Measurements from ENCODE around the gene PDLIM5.
A peak's percentile ranks its signal among the peaks of the same experiment; 100 is the strongest.

The PDLIM5 gene

DNA sequence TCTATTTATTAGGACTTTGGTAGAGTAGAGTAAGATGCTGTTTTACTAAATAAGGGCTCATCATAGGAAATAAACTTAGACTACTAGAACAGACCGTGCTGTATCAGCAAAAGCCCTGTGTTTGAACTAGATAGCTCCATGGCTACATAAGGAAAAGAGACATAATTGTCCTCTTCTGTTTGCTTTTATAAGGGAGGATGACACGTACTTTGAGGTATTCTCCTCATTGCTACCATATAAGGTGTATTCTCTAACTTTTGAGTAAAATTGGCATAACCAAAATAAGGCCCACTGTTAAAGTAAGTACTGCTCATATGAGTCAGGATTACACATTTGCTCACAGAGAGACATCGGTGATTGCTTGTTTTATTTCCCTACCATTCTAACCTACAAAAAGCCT lies 64.3 kb downstream of the PDLIM5 start:
- peaks cover 0 to 5% of the 10 kb centered on the region in 2 donors for H3K36me3 ChIP-seq (ENCODE audit: control insufficient read depth in 1 of 2, insufficient read depth in 2 of 2, low read length in 2 of 2)
- no peak overlapping the region for H3K4me3 ChIP-seq (ENCODE audit: low read depth in 1 of 2, low read length in 2 of 2)
- peak overlapping the region; percentile 31 for H3K27ac ChIP-seq (ENCODE audit: low read length)
- no peaks in the 10 kb centered on the region for H3K9me3 ChIP-seq (ENCODE audit: control insufficient read depth in 1 of 2, low read length in 2 of 2)
- H3K4me1 ChIP-seq (ENCODE audit: control insufficient read depth in 1 of 2, insufficient read depth in 2 of 2, low read length in 2 of 2) = peaks cover 16 to 24% of the 10 kb centered on the region in 2 donors
- no peaks in the 10 kb centered on the region for H3K27me3 ChIP-seq (ENCODE audit: low read depth, low read length)

GRCh38 chr4:94516999-94517398 lies 65.3 kb downstream of the PDLIM5 start:
- H3K4me1 ChIP-seq (ENCODE audit: control insufficient read depth in 1 of 2, insufficient read depth in 2 of 2, low read length in 2 of 2) = peaks cover 16 to 24% of the 10 kb centered on the region in 2 donors
- no peaks in the 10 kb centered on the region for H3K9me3 ChIP-seq (ENCODE audit: control insufficient read depth in 1 of 2, low read length in 2 of 2)
- no peaks in the 10 kb centered on the region for H3K27me3 ChIP-seq (ENCODE audit: low read depth, low read length)
- H3K4me3 ChIP-seq (ENCODE audit: low read depth in 1 of 2, low read length in 2 of 2) = no peak overlapping the region
- H3K27ac ChIP-seq (ENCODE audit: low read length) = peak overlapping the region; percentile 31
- H3K36me3 ChIP-seq (ENCODE audit: control insufficient read depth in 1 of 2, insufficient read depth in 2 of 2, low read length in 2 of 2) = peaks cover 0 to 5% of the 10 kb centered on the region in 2 donors

- H3K27ac ChIP-seq (ENCODE audit: low read length) = no peak overlapping the region
- H3K9me3 ChIP-seq (ENCODE audit: control insufficient read depth in 1 of 2, low read length in 2 of 2) = no peaks in the 10 kb centered on the region
- H3K4me3 ChIP-seq (ENCODE audit: low read depth in 1 of 2, low read length in 2 of 2) = no peak overlapping the region
- H3K4me1 ChIP-seq (ENCODE audit: control insufficient read depth in 1 of 2, insufficient read depth in 2 of 2, low read length in 2 of 2) = peaks cover 16 to 24% of the 10 kb centered on the region in 2 donors
- no peaks in the 10 kb centered on the region for H3K27me3 ChIP-seq (ENCODE audit: low read depth, low read length)
- peaks cover 0 to 5% of the 10 kb centered on the region in 2 donors for H3K36me3 ChIP-seq (ENCODE audit: control insufficient read depth in 1 of 2, insufficient read depth in 2 of 2, low read length in 2 of 2)
These were observed 65.8 kb downstream of the PDLIM5 start for GRCh38 chr4:94517492-94517891.

DNA sequence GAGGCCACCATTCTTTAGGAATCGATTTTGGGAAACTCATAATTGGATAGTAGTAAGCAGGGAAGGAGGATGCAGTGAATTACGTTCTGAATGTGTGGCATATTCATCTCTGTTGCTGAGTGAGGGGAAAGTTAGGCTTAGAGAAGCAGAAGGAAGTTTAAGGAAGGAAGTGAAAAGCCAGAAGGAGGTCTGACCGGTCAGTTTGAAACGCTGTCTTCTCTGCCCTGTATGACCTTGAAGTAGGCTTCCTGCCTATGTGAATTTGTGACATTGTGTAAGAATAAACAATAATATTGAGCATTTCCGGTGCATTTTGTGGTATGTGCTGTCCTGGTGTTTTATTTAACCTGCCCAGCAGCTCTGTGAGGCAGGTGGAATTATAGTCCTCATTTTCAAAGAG lies 67.3 kb downstream of the PDLIM5 start:
- no peak overlapping the region for H3K4me3 ChIP-seq (ENCODE audit: low read depth in 1 of 2, low read length in 2 of 2)
- peaks cover 16 to 28% of the 10 kb centered on the region in 2 donors for H3K4me1 ChIP-seq (ENCODE audit: control insufficient read depth in 1 of 2, insufficient read depth in 2 of 2, low read length in 2 of 2)
- H3K9me3 ChIP-seq (ENCODE audit: control insufficient read depth in 1 of 2, low read length in 2 of 2) = no peaks in the 10 kb centered on the region
- peaks cover 0 to 5% of the 10 kb centered on the region in 2 donors for H3K36me3 ChIP-seq (ENCODE audit: control insufficient read depth in 1 of 2, insufficient read depth in 2 of 2, low read length in 2 of 2)
- H3K27me3 ChIP-seq (ENCODE audit: low read depth, low read length) = no peaks in the 10 kb centered on the region
- H3K27ac ChIP-seq (ENCODE audit: low read length) = no peak overlapping the region

- H3K4me3 ChIP-seq (ENCODE audit: low read depth in 1 of 2, low read length in 2 of 2) = no peak overlapping the region
- H3K4me1 ChIP-seq (ENCODE audit: control insufficient read depth in 1 of 2, insufficient read depth in 2 of 2, low read length in 2 of 2) = peaks cover 16 to 28% of the 10 kb centered on the region in 2 donors
- no peak overlapping the region for H3K27ac ChIP-seq (ENCODE audit: low read length)
- H3K27me3 ChIP-seq (ENCODE audit: low read depth, low read length) = no peaks in the 10 kb centered on the region
- peaks cover 0 to 5% of the 10 kb centered on the region in 2 donors for H3K36me3 ChIP-seq (ENCODE audit: control insufficient read depth in 1 of 2, insufficient read depth in 2 of 2, low read length in 2 of 2)
- H3K9me3 ChIP-seq (ENCODE audit: control insufficient read depth in 1 of 2, low read length in 2 of 2) = no peaks in the 10 kb centered on the region
These were observed 68.4 kb downstream of the PDLIM5 start for GRCh38 chr4:94519925-94520789.

GRCh38 chr4:94523033-94523580 lies 71.4 kb downstream of the PDLIM5 start:
- H3K27ac ChIP-seq (ENCODE audit: low read length) = no peak overlapping the region
- no peak overlapping the region for H3K4me3 ChIP-seq (ENCODE audit: low read depth in 1 of 2, low read length in 2 of 2)
- H3K27me3 ChIP-seq (ENCODE audit: low read depth, low read length) = no peaks in the 10 kb centered on the region
- peaks cover 16 to 40% of the 10 kb centered on the region in 2 donors for H3K4me1 ChIP-seq (ENCODE audit: control insufficient read depth in 1 of 2, insufficient read depth in 2 of 2, low read length in 2 of 2)
- no peaks in the 10 kb centered on the region for H3K36me3 ChIP-seq (ENCODE audit: control insufficient read depth in 1 of 2, insufficient read depth in 2 of 2, low read length in 2 of 2)
- no peaks in the 10 kb centered on the region for H3K9me3 ChIP-seq (ENCODE audit: control insufficient read depth in 1 of 2, low read length in 2 of 2)

DNA sequence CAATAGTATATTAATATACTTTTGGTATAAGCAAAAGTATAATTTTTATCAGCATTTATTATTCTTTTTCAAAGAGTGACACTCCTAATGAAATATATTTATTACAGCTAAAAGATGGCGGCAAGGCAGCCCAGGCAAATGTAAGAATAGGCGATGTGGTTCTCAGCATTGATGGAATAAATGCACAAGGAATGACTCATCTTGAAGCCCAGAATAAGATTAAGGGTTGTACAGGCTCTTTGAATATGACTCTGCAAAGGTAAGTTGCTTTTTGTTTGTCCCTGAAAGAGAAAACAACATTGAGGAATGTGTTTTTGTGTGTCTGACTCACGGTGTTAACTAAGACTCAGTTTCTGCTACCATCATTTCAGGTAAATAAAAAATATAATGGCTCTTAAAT lies 71.9 kb downstream of the PDLIM5 start:
- no peak overlapping the region for H3K27ac ChIP-seq (ENCODE audit: low read length)
- H3K4me3 ChIP-seq (ENCODE audit: low read depth in 1 of 2, low read length in 2 of 2) = no peak overlapping the region
- H3K36me3 ChIP-seq (ENCODE audit: control insufficient read depth in 1 of 2, insufficient read depth in 2 of 2, low read length in 2 of 2) = no peaks in the 10 kb centered on the region
- no peaks in the 10 kb centered on the region for H3K27me3 ChIP-seq (ENCODE audit: low read depth, low read length)
- H3K9me3 ChIP-seq (ENCODE audit: control insufficient read depth in 1 of 2, low read length in 2 of 2) = no peaks in the 10 kb centered on the region
- H3K4me1 ChIP-seq (ENCODE audit: control insufficient read depth in 1 of 2, insufficient read depth in 2 of 2, low read length in 2 of 2) = peaks cover 15 to 39% of the 10 kb centered on the region in 2 donors

DNA sequence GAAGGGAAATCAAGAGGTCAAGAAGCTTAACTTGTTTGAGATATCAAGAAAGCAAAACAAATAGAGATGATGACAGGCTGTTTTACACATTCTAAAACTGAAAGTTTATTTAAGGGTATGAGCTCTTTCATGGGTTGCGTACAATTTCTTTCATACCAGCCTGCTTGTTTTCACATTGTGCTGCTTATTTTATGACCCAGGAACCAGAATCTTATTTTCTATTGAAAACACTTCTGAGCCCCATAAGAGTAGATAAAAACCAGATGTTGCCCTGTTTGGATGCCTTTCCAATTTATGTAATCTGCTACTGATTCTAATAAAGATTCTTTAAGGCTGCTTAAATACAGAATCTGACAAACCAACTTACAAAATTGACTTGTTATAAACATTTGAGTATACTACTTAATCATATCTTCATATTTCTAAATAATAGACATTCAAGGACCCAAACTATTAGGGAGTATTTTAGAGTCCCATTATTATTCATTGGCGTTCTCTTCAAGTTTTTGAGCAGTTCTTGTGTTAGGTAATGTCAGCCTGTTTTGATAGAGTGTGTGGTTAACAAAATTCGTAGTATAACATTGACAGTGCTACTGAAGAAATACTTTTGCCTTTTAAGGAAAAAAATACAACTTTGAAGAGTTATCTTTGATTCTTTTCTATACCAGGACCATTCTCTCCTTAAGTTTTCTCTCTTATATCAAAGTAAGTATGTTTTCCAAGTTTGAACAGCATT lies 74.4 kb downstream of the PDLIM5 start:
- H3K4me3 ChIP-seq (ENCODE audit: low read depth in 1 of 2, low read length in 2 of 2) = peak overlapping the region in 1 of 2 donors; percentile 7
- H3K27me3 ChIP-seq (ENCODE audit: low read depth, low read length) = no peaks in the 10 kb centered on the region
- H3K4me1 ChIP-seq (ENCODE audit: control insufficient read depth in 1 of 2, insufficient read depth in 2 of 2, low read length in 2 of 2) = peaks cover 0 to 15% of the 10 kb centered on the region in 2 donors
- no peaks in the 10 kb centered on the region for H3K36me3 ChIP-seq (ENCODE audit: control insufficient read depth in 1 of 2, insufficient read depth in 2 of 2, low read length in 2 of 2)
- H3K27ac ChIP-seq (ENCODE audit: low read length) = peak overlapping the region; percentile 54
- no peaks in the 10 kb centered on the region for H3K9me3 ChIP-seq (ENCODE audit: control insufficient read depth in 1 of 2, low read length in 2 of 2)

DNA sequence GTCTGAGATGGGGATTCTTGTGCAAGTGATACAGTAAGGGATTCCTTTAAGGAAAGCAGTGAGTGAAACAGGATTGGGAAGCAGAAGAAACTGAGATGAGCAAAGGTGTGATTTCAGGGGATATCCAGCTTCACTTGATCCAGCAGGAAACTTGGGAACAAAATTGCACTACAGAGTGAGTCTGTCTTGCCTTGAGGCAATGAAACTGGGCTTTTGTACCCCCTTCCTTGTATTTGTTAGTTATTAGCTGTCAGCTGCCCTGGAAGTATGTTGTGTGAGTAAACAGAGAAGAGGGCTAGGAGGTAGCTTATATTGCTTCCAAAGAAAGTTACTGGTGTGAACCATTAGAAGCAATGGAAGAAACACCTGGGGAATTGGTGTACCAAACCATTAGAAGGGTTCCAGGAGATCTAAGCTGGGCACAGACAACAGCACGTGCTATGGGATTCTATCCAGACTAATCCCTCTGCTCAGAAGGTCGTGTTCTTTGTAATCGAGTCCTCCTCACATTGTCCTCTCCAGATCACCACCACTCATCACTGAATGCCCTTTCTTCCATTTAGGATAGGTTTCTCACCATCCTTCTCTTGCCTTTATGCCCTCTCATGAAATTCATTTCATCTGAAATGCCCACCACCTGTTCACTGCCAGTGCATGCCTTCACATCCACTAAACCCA lies 76.0 kb downstream of the PDLIM5 start:
- Histone ChIP-seq H3K36me3 (ENCODE audit: control insufficient read depth in 1 of 2, insufficient read depth in 2 of 2, low read length in 2 of 2) (no peaks in the 10 kb centered on the region), H3K4me3 (ENCODE audit: low read depth in 1 of 2, low read length in 2 of 2) (no peak overlapping the region), H3K27me3 (ENCODE audit: low read depth, low read length) (no peaks in the 10 kb centered on the region), H3K27ac (ENCODE audit: low read length) (no peak overlapping the region), H3K9me3 (ENCODE audit: control insufficient read depth in 1 of 2, low read length in 2 of 2) (no peaks in the 10 kb centered on the region), H3K4me1 (ENCODE audit: control insufficient read depth in 1 of 2, insufficient read depth in 2 of 2, low read length in 2 of 2) (peaks cover 0 to 15% of the 10 kb centered on the region in 2 donors)

DNA sequence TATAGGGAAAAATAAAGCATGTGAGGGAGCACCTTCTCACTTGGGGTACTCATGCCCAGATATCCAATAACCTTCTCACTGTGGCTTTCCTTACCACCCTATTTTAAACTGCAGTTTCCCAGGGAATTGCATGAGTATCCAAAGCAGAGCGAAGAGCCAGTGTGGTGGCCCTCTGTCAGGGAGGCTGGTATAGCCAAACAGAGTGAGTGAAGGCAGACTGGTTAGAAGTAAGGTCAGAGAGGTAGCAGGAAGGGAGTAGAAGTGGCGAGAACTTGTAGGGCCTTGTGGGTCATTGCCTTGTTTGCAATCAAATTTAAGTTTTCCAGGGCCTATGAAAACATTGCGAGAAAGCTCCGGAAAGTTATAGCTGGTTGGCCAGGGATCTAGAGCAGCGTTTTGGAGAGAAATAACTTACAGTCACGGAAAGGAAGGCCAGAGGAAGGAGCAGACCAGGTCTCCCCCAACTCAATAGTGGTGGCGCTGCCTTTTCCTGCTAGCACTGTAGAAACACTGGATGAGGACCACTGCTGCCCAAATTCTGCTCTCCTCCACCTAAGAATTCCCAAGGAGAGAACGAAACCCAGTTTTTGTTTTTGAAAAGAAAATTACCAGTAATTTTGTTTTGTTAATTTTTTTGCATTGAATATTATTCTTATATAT lies 77.2 kb downstream of the PDLIM5 start:
- Histone ChIP-seq H3K9me3 (ENCODE audit: control insufficient read depth in 1 of 2, low read length in 2 of 2) (no peaks in the 10 kb centered on the region), H3K4me1 (ENCODE audit: control insufficient read depth in 1 of 2, insufficient read depth in 2 of 2, low read length in 2 of 2) (peaks cover 6 to 21% of the 10 kb centered on the region in 2 donors), H3K27me3 (ENCODE audit: low read depth, low read length) (no peaks in the 10 kb centered on the region), H3K4me3 (ENCODE audit: low read depth in 1 of 2, low read length in 2 of 2) (no peak overlapping the region), H3K27ac (ENCODE audit: low read length) (no peak overlapping the region), H3K36me3 (ENCODE audit: control insufficient read depth in 1 of 2, insufficient read depth in 2 of 2, low read length in 2 of 2) (no peaks in the 10 kb centered on the region)

Measured in muscle layer of duodenum (tissue), 2 donors.